Measurements from ENCODE around the gene TMEM263. TPM values are rescaled to one million over a fixed set of nuclear protein-coding genes. Genes with fewer than 3 reads are reported as not detected.

Gene TMEM263
- polyA plus RNA-seq, 2 of the 4 experiments (the other 2 are of a cell fraction) = 33.4 to 45.6 TPM

DNA sequence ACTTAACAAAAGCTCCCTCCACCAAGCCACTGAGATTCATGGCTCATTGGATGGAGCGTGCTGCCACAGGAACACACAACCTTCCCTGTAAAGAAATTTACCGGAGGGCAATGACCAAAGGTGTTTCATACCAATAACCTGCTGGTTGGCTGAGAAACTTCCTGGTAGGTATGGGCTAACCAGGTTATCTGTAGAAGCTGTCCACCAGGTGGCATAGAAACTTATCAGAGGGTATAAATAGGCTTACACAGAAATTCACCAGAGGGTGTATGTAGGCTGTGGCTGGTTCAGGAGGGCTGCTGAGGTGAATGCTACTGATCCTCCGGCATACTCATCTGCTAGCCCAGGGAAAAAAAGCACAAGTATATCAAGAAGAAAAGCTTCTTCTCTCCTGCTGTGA lies 58.3 kb downstream of the TMEM263 start:
- no peak overlapping the region for H3K27ac ChIP-seq
- POLR2A ChIA-PET = no interaction called here
- FAIRE-seq = no peak
- CTCF ChIA-PET = interaction anchor here (0.7 to 2.4 kb wide), 9 partner anchors 14 to 648 kb away, joined by 3 to 8 read pairs (median 3); no protein-coding TSS in a partner anchor
- peak; percentile 15 to 61 for DNase-seq (ENCODE audit: low read depth in 1 of 2, low spot score in 1 of 2)
- 89% methylated on average over 3 of the region's 3 CpGs for WGBS (ENCODE audit: missing lambda C conversion rate)
- no peak overlapping the region for H3K4me2 ChIP-seq
- H3K4me1 ChIP-seq = no peaks in the 10 kb centered on the region
- no peaks in the 10 kb centered on the region for H3K9me3 ChIP-seq
- peak; percentile 94 to 95 for ATAC-seq
- TF ChIP-seq KDM1A (IDR thresholded peaks at IDR 0.05; ENCODE audit: low read depth) = no peak
- TF ChIP-seq, protein P1, sequence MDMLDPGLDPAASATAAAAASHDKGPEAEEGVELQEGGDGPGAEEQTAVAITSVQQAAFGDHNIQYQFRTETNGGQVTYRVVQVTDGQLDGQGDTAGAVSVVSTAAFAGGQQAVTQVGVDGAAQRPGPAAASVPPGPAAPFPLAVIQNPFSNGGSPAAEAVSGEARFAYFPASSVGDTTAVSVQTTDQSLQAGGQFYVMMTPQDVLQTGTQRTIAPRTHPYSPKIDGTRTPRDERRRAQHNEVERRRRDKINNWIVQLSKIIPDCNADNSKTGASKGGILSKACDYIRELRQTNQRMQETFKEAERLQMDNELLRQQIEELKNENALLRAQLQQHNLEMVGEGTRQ (IDR thresholded peaks at IDR 0.05) = no peak
- TF ChIP-seq PHF8 (IDR thresholded peaks at IDR 0.05; ENCODE audit: borderline replicate concordance, low read depth) = no peak
- TF ChIP-seq RAD21 (conservative IDR thresholded peaks at IDR 0.05 in 1 of 2, IDR thresholded peaks at IDR 0.05 in 1 of 2) = peak in 1 of 2 experiments; percentile 33; a peak in 2 of 5 replicates
- no peak for TF ChIP-seq SREBF2 (IDR thresholded peaks at IDR 0.05)
- TF ChIP-seq SMC3 (IDR thresholded peaks at IDR 0.05) = 0 out of 3 replicates have a peak, but pooled peaks have one; percentile 17
- TF ChIP-seq HOXA7 (CRISPR knock-in tag; IDR thresholded peaks at IDR 0.05) = no peak
- TF ChIP-seq NPAS2 (CRISPR knock-in tag; IDR thresholded peaks at IDR 0.05; ENCODE audit: borderline replicate concordance) = no peak
- TF ChIP-seq CHD4 (IDR thresholded peaks at IDR 0.05; ENCODE audit: borderline replicate concordance) = no peak
- TF ChIP-seq MAX (IDR thresholded peaks at IDR 0.05) = no peak
- no peak for TF ChIP-seq BHLHE40 (IDR thresholded peaks at IDR 0.05; ENCODE audit: low read depth, low read length)
- TF ChIP-seq, protein P2, sequence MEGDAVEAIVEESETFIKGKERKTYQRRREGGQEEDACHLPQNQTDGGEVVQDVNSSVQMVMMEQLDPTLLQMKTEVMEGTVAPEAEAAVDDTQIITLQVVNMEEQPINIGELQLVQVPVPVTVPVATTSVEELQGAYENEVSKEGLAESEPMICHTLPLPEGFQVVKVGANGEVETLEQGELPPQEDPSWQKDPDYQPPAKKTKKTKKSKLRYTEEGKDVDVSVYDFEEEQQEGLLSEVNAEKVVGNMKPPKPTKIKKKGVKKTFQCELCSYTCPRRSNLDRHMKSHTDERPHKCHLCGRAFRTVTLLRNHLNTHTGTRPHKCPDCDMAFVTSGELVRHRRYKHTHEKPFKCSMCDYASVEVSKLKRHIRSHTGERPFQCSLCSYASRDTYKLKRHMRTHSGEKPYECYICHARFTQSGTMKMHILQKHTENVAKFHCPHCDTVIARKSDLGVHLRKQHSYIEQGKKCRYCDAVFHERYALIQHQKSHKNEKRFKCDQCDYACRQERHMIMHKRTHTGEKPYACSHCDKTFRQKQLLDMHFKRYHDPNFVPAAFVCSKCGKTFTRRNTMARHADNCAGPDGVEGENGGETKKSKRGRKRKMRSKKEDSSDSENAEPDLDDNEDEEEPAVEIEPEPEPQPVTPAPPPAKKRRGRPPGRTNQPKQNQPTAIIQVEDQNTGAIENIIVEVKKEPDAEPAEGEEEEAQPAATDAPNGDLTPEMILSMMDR (IDR thresholded peaks at IDR 0.05) = peak; percentile 18; the same call in 1 of the 3 replicates
- TF ChIP-seq ZFP36 (IDR thresholded peaks at IDR 0.05; ENCODE audit: borderline replicate concordance, partially characterized antibody) = no peak
- TF ChIP-seq, protein P3, sequence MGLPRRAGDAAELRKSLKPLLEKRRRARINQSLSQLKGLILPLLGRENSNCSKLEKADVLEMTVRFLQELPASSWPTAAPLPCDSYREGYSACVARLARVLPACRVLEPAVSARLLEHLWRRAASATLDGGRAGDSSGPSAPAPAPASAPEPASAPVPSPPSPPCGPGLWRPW (IDR thresholded peaks at IDR 0.05) = no peak
- H3K4me3 ChIP-seq = no peak overlapping the region

GRCh38 chr12:107017042-107017441 lies 61.3 kb downstream of the TMEM263 start:
- WGBS (ENCODE audit: missing lambda C conversion rate) = 93% methylated on average over 4 of the region's 4 CpGs
- FAIRE-seq (no peak), ATAC-seq (no peak), DNase-seq (ENCODE audit: low read depth in 1 of 2, low spot score in 1 of 2) (no peak)
- CTCF ChIA-PET = no interaction called here
- H3K9me3 ChIP-seq = no peaks in the 10 kb centered on the region
- POLR2A ChIA-PET = no interaction called here
- no peak overlapping the region for H3K27ac ChIP-seq
- H3K4me3 ChIP-seq = no peak overlapping the region
- no peaks in the 10 kb centered on the region for H3K4me1 ChIP-seq
- H3K4me2 ChIP-seq = no peak overlapping the region
- TF ChIP-seq HEYL (CRISPR knock-in tag; IDR thresholded peaks at IDR 0.05) (no peak), CHD2 (IDR thresholded peaks at IDR 0.05; ENCODE audit: low read length, partially characterized antibody) (no peak), ZSCAN20 (CRISPR knock-in tag; IDR thresholded peaks at IDR 0.05) (no peak), HOXB13 (CRISPR knock-in tag; IDR thresholded peaks at IDR 0.05; ENCODE audit: low read depth) (no peak), POLR2AphosphoS2 (conservative IDR thresholded peaks at IDR 0.05; ENCODE audit: low read length) (no peak), SMC3 (IDR thresholded peaks at IDR 0.05) (no peak)
- TF ChIP-seq, protein P4, sequence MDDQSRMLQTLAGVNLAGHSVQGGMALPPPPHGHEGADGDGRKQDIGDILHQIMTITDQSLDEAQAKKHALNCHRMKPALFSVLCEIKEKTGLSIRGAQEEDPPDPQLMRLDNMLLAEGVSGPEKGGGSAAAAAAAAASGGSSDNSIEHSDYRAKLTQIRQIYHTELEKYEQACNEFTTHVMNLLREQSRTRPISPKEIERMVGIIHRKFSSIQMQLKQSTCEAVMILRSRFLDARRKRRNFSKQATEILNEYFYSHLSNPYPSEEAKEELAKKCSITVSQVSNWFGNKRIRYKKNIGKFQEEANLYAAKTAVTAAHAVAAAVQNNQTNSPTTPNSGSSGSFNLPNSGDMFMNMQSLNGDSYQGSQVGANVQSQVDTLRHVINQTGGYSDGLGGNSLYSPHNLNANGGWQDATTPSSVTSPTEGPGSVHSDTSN (IDR thresholded peaks at IDR 0.05) = no peak

GRCh38 chr12:107019546-107019945 lies 63.8 kb downstream of the TMEM263 start:
- Histone ChIP-seq H3K27ac (no peak overlapping the region), H3K4me1 (no peaks in the 10 kb centered on the region), H3K4me3 (no peak overlapping the region), H3K4me2 (no peak overlapping the region), H3K9me3 (no peaks in the 10 kb centered on the region)
- CTCF ChIA-PET = no interaction called here
- WGBS (ENCODE audit: missing lambda C conversion rate) = 88% methylated on average over 2 of the region's 2 CpGs
- POLR2A ChIA-PET = no interaction called here
- no peak for DNase-seq (ENCODE audit: low read depth in 1 of 2, low spot score in 1 of 2)
- TF ChIP-seq ZSCAN20 (CRISPR knock-in tag; IDR thresholded peaks at IDR 0.05) (no peak), BHLHE40 (IDR thresholded peaks at IDR 0.05; ENCODE audit: low read depth, low read length) (no peak), HOXB13 (CRISPR knock-in tag; IDR thresholded peaks at IDR 0.05; ENCODE audit: low read depth) (no peak), ESRRA (IDR thresholded peaks at IDR 0.05; ENCODE audit: borderline replicate concordance, low read length) (no peak), FOXS1 (CRISPR knock-in tag; IDR thresholded peaks at IDR 0.05) (no peak), TFCP2L1 (CRISPR knock-in tag; IDR thresholded peaks at IDR 0.05) (no peak), CBX2 (IDR thresholded peaks at IDR 0.05; ENCODE audit: borderline replicate concordance, low read depth) (no peak), RFX5 (IDR thresholded peaks at IDR 0.05) (no peak), RARB (CRISPR knock-in tag; IDR thresholded peaks at IDR 0.05) (no peak)
- TF ChIP-seq, protein P5, sequence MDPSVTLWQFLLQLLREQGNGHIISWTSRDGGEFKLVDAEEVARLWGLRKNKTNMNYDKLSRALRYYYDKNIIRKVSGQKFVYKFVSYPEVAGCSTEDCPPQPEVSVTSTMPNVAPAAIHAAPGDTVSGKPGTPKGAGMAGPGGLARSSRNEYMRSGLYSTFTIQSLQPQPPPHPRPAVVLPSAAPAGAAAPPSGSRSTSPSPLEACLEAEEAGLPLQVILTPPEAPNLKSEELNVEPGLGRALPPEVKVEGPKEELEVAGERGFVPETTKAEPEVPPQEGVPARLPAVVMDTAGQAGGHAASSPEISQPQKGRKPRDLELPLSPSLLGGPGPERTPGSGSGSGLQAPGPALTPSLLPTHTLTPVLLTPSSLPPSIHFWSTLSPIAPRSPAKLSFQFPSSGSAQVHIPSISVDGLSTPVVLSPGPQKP (IDR thresholded peaks at IDR 0.05; ENCODE audit: low read depth, low read length) = no peak
- no peak for ATAC-seq
- FAIRE-seq = no peak
